ENCODE results near the gene GPRASP2.
A peak's percentile ranks its signal among the peaks of the same experiment; 100 is the strongest.

The GPRASP2 gene

GRCh38 chrX:102745513-102745856 is 33.2 kb downstream of the GPRASP2 start:
- TF ChIP-seq, protein P1, sequence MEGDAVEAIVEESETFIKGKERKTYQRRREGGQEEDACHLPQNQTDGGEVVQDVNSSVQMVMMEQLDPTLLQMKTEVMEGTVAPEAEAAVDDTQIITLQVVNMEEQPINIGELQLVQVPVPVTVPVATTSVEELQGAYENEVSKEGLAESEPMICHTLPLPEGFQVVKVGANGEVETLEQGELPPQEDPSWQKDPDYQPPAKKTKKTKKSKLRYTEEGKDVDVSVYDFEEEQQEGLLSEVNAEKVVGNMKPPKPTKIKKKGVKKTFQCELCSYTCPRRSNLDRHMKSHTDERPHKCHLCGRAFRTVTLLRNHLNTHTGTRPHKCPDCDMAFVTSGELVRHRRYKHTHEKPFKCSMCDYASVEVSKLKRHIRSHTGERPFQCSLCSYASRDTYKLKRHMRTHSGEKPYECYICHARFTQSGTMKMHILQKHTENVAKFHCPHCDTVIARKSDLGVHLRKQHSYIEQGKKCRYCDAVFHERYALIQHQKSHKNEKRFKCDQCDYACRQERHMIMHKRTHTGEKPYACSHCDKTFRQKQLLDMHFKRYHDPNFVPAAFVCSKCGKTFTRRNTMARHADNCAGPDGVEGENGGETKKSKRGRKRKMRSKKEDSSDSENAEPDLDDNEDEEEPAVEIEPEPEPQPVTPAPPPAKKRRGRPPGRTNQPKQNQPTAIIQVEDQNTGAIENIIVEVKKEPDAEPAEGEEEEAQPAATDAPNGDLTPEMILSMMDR (IDR thresholded peaks at IDR 0.05; ENCODE audit: low read length, missing control alignments): no peak
- H3K4me3 ChIP-seq (replicated peaks; ENCODE audit: low read depth, low read length): peak overlapping the region; percentile 61
- DNase-seq (ENCODE audit: low read depth): no peak

- H3K4me3 ChIP-seq (replicated peaks; ENCODE audit: low read depth, low read length): peak overlapping the region; percentile 61
- TF ChIP-seq, protein P1 (IDR thresholded peaks at IDR 0.05; ENCODE audit: low read length, missing control alignments): no peak
- peak; percentile 16 for DNase-seq (ENCODE audit: low read depth)
Measured at GRCh38 chrX:102745857-102746584, 33.8 kb downstream of the GPRASP2 start.

GRCh38 chrX:102765217-102765616 is 53.0 kb downstream of the GPRASP2 start:
- TF ChIP-seq, protein P1 (IDR thresholded peaks at IDR 0.05; ENCODE audit: low read length, missing control alignments): no peak
- DNase-seq (ENCODE audit: low read depth): peak; percentile 88
- H3K4me3 ChIP-seq (replicated peaks; ENCODE audit: low read depth, low read length): no peak overlapping the region

GRCh38 chrX:102765809-102766208 is 53.6 kb downstream of the GPRASP2 start:
- DNase-seq (ENCODE audit: low read depth): peak; percentile 77
- no peak overlapping the region for H3K4me3 ChIP-seq (replicated peaks; ENCODE audit: low read depth, low read length)
- TF ChIP-seq, protein P1 (IDR thresholded peaks at IDR 0.05; ENCODE audit: low read length, missing control alignments): no peak

GRCh38 chrX:102767287-102767686 is 55.0 kb downstream of the GPRASP2 start:
- DNase-seq (ENCODE audit: low read depth): no peak
- H3K4me3 ChIP-seq (replicated peaks; ENCODE audit: low read depth, low read length): no peak overlapping the region
- TF ChIP-seq, protein P1 (IDR thresholded peaks at IDR 0.05; ENCODE audit: low read length, missing control alignments): no peak

All from fibroblast of pulmonary artery (primary cell).